Ecto neural progenitor cell (in vitro differentiated cells): ENCODE measurements around the gene GAMT.
"Not testable (repeated sequence)": the region's sequence is repeated elsewhere in the genome, so short reads cannot be mapped to it uniquely, and the experiment has no call there.

Experiments used
- DNase-seq: peaks from one replicate; pipeline ENCODE4 v3.0.0-alpha.2; 2018; ENCODE audit warnings: low spot score

GAMT gene

DNA sequence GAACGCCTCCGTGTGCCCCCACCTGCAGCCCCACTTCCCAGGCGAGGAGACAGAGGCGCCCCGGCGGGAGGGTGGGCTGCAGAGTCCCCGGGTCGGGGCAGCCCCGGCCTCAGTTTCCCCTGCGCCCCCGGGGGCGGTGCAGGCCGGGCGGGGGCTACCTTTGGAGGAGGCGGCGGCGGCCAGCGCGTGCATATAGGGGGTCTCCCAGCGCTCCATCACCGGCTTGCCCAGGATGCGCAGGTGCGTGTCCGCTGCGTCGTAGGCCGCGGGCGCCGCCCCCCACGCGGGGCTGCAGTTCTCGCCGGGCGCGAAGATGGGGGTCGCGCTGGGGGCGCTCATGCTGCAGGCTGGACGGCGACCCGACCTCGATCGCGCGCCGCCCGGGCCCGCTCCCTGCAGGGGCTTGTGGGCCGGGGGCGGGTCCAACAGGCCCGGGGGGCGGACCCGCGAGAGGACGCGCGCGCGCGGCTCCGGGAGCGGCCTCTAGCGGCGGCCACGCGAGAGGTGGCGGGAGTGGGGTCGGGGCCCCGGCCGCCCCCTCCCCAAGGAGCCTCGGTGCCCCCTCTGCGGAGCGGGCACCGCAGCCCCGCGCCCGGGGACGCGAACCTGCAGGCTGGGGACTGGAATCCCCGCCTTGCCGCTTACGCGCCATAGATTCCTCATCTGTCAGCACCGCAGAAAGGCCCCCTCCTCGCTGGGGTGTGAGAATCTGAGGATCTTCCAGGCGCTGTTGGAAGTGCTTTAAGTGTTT is at the start of gene GAMT:
GAMT (minus strand) TSS at position 405 of the 751 bp plus-strand sequence; CDS start at position 339, 66 bp downstream.
- peak; percentile 74 for DNase-seq

DNA sequence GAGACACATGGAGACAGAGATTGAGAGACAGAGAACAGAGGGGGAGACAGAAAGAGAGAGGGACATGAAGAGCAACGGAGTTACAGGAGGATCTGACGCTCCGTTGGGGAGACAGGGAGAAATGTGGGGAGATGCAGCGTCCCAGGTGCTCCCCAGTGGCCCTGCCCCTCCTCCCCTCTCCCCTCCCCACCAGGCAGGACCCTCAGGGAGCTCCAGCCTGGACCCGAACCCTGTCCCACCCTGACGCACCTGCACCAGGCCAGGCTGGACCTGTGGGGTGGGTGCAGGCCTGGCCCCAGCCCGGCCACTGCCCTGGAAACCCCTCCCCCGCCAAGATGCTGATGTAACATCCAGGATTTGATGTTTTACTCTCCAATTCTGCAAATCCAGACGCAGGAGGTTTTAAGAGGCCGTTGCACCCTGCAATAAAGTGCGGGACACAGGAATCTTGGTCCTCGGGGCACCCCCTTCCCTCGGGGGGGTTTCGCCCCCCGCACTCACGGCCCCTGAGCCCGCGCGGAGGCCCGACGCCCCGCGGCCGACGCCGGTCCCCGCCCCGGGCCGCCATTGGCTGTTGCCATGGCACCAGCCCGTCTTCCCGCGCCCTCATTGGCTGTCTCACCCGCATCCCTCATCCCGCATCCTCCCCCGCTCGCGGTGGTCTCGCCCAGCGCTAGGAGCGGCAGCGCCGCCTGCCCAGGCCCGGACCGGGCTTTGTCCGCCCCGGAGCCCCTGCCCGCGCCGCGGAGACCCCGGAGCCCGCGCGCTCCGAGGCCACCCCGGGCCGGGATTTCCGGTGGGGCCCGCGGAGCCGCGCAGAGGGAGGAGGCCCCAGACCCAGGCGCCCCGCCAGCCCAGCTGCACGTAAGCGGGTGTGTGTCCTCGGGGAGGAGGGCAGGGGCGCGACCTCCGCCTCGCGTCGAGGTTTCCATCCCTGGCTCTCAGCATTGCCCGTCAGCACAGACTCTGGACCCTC is 48.4 kb upstream of the GAMT start, which contains the start of gene APC2:
APC2 (plus strand) TSS at position 655 of the 976 bp plus-strand sequence. CDS start 2,881 bp downstream, outside the sequence.
- DNase-seq: peak; percentile 92

DNA sequence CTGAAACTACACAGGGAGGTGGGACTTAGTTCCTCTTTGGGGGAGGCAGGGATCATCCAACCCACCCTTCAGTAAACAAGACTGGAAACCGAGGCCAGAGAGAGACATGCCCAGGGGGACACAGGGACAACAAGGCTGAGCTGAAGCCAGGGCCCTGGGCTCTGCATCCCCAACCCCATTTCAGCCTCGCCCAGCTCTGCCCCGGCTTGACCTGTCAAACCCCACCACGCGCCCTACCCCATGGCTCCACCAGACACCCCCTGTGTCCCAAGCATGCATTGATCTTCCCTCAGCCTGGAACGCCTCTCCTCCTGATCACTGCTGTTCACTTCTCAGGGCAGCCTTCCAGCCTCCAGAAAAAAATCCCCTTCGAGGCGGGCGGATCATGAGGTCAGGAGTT is 46.6 kb upstream of the GAMT start:
- DNase-seq: no peak

DNA sequence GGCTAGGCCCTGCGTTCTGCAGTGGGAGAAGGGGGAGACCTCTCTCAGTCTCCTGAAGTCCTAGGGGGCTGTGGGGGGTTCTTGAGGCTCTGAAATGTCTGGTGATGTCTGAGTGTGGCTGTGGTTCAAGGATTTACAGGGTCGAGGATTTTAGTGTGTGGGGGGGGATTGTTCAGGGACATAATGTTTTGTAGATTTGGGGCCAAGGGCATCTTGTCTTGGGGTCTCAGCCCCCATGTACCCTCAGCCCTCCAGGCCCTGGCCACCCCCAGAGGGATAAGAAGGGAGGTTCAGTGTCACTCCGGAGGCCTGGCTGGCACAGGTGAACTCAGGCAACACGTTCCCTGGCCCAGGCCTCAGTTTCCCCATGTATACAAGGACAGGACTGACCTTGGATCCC is 46.2 kb upstream of the GAMT start:
- DNase-seq: no peak

DNA sequence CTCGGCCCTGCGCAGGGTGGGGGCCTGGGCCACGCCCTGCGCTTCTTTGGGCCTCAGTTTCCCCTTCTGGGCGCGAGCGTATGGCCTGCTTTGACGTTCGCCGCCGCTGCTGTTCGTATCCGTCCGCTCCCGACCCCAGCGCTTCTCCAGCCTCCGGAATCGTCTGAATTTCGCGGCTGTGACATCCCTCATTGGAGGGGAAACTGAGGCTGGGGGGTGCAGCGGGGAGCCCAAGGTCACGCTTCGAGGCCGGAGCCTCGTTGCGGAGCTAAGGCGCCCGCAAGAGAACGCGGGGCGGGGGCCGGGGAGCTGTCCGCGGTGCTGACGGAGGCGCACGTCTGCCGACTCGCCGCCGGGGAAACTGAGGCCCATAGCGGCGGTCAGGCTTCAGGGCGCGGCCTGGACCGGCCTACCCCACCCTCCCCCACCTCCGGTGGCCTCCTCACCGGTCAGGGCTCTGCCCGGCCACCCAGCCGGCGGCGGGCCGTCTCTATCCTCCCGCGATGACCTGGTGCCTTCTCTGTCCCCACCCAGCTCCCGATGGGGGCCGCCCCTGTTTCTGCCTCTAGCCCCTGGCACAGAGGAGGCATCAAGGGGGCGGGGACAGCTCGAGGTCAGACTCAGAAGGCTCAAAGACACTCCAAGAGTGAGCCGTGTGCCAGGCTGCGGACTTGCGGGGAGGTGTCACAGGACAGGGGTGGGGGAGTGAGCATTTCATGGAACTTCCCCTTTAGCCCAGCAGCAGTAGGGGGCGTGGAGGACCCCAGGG is 45.6 kb upstream of the GAMT start:
- peak; percentile 79 for DNase-seq

DNA sequence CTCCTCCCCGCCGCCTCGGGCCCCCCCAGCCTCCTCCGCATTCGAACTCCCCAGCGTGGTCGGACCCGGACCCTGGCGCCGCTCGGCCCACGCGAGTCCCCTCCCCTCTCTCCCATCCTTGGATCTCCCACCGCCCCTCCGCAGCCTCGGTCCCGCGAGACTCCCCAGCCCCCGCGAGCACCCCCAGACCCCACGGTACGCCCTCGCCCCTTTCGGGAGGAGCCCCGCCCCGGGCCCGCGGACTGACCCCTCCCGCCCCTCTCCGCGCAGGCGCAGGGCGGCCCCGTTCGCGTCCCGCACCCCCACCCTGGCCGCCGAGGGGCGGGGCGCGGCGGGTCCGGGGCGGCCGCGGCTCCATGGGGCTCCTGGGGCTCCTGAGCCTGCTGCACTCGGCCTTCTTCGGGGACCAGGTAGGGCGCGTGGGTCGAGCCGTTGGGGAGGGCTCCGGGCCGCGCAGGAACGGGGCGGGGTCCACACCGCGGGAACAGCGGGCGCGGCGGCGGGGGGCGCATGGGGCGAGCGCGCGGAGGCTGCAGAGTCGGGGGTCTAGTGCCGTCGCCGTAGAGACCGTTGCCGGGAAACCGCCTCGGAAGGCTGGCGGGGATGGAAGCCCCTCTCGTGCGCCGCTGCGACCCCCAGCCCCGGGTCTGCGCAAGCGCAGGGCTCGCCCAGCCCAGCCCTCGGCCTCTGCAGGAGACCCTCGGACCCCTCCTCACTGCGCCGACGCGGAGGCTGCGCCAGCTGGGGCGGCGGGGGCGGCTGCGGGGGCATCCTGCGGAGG is 44.8 kb upstream of the GAMT start:
- DNase-seq: peak; percentile 88

DNA sequence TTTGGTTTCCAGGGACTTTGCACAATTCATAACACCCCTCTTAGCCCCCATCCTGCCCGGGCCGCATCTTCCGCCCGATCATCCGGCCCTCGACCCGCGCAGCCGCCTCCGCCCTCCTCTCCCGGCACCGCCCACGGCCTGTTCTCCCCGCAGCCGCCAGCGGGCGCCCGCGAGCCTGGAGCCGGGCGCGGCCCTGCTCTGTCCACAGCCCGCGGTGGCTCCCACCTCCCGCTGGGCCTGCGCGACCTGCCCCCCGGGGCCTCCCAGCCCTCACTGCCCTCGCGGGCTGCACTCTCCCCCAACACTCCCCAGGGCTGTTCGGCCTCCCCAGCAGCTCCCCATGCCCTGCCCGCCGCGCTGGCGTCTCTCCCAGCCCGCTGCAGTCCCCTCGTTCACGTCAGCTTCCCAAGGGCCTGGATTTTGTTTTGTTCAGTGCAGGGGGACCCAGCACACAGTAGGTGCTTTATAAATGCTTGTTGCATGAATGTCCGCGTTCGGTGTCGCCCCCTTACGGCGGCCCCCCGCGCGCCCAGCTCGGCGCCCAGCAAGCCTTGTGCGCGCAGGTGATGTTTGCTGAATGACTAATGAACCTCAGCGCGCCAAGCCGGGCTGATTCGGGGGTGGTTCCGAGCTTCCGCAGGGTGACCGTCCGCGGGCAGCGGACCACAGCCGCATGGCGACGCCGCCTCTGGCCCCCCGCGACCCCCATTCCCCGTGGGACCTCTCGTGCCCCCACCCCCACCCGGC is 44.0 kb upstream of the GAMT start:
- DNase-seq: peak; percentile 89

DNA sequence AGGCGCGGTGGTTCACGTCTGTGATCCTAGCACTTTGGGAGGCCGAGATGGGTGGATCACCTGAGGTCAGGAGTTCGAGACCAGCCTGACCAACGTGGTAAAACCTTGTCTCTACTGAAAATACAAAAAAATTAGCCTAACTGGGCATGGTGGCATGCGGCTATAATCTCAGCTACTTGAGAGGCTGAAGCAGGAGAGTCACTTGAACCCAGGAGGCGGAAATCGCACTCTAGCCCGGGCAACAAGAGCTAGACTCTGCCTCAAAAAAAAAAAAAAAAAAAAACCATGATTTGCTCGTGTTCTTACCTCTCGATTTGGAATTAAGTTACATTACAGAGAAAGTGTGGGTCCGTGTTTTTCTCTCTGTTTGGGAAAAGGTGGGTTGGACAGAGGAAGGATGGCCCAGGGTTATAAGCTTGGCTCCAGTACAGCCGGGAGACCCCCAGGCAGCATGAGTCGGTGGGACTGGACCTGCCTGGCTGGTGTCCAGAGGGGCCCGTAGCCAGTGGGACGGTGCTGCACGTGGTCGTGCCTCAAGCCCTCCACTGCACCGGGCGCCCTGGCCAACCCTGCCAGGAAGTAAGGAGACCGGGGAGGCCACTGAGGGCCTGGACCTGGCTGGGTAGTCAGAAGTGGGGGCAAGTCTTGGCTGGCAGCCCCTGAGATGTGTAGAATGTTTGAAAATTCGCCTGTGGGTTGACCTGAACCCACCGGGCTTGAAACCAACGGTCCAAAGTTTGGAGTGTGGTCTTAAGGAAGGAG is 40.5 kb upstream of the GAMT start:
- no peak for DNase-seq

DNA sequence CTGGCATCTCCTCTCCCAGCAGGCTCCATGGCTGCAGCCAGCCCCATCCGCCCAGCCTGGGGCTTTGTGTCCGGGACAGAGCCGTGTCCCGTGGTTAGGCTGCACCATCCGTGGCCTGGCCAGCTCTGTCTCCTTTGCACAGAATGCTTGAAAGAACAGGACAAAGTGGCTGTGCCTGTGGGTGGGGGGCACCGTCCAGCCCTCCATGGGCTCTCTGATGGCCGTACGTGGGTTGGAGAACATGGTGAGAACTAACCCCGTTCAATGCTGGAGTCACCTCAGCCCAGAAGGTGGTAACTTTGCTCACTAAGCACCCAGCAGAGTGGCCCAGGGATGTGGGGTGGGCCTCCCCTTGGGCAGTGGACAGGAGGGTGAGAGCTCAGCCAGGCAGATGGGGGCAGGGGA is 39.7 kb upstream of the GAMT start:
- DNase-seq: no peak

DNA sequence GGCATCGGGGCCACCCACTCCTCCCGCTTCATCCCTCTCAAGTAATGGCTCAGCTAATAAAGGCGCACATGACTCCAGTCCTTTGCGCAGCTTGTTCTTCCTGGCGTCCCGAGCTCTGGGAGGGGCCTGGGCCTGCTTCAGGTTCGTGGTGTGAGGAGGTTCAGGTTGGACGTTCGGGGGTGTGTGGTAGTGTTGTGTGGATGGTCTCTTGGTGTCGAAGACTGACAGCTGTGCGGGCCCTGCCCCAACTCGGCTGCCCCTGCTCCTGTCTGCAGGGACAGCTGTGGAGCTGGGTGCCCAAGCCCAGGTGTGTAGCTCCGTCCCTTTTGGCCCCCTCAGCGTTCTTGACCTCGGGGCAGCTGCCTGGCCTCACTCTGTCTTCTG is 39.1 kb upstream of the GAMT start:
- no peak for DNase-seq

DNA sequence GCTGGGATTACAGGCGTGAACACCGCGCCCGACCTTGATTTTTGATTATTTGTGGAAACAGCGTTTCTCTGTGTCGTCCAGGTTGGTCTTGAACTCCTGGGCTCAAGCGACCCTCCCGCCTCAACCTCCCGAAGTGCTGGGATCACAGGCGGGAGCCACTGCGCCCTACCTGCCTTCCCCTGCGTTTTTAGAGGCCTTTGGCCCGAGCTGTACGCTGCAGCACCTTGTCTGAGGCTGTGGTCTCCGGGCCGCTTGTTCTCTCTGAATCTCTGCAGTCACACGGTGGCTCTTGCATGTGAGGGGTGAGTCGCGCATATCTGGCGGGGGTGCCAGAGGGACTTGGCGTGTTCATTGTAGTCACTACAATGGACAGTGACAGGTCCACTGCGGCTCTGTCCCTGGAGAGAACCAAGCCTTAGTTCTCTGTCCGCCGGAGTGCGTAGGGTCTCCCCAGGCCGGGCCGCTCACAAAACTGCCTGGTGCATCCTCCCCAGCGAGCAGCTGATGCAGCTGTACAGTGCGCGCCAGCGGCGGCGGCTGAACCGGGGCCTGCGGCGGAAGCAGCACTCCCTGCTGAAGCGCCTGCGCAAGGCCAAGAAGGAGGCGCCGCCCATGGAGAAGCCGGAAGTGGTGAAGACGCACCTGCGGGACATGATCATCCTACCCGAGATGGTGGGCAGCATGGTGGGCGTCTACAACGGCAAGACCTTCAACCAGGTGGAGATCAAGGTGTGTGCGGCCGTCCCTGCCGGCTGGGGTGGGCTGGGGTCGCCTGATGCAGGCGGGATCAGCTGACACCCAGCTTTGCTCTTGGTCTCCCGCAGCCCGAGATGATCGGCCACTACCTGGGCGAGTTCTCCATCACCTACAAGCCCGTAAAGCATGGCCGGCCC is 38.4 kb upstream of the GAMT start:
- DNase-seq: not testable (repeated sequence)

DNA sequence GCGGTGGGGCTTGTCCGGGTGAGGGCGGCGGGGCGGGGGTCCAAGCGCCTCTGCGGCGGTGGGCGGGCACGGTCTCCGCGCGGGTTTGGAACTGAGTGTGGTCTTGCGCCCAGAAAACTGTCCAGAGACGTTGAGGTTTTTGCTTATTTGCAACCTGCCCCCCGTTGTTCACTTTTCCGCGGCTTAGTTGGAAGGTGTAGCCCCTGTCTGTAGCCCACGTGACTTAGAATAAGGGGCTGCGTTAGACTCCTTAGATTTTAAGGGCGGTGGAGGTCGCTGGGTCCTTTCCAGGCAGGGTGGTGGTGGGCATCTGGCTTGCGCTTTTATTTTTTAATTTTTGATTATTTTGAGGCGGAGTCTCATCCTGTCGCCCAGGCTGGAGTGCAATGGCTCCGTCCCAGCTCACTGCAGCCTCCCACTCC is 37.6 kb upstream of the GAMT start:
- no peak for DNase-seq

DNA sequence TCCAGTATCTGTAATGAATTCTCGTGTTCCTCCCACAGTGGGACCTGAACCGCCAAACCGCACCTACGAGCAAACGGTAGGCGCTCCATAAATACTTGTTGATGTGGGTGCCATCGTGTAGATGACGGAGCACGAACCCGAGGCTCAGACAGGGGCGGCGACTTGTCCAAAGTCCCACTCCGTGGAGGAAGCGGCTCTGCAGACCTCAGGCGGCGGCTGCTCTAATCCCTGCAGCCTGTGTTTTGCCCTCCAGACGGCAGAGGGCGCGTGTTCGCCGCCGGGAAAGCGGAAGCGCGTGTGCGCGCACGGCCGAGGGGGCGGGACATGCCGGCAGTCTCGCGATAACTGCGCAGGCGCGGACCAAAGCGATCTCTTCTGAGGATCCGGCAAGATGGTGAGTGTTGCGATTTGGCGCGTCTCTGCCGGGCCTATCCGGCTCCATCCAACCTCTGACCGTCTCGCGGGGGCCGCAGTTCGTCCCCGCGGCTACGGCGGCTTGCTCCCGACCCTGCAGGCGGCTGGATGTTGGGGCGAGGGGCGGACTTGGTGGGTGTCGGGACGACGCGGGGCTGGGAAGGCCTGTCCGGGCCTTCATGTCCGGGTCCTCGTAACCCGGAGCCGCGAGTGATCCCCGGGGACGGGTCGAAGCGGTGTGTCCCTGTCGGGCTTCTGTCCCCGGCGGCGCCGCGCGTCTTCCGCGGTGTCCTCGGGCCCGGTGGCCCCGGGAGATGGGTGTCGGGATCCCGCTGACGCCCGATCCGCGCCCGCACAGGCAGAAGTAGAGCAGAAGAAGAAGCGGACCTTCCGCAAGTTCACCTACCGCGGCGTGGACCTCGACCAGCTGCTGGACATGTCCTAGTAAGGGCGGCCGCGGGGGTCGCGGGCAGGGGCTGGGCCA is 36.9 kb upstream of the GAMT start, which contains the start of gene RPS15:
RPS15 (plus strand) TSS at position 362 of the 898 bp plus-strand sequence; CDS start at position 392, 30 bp downstream.
- DNase-seq: peak; percentile 98

DNA sequence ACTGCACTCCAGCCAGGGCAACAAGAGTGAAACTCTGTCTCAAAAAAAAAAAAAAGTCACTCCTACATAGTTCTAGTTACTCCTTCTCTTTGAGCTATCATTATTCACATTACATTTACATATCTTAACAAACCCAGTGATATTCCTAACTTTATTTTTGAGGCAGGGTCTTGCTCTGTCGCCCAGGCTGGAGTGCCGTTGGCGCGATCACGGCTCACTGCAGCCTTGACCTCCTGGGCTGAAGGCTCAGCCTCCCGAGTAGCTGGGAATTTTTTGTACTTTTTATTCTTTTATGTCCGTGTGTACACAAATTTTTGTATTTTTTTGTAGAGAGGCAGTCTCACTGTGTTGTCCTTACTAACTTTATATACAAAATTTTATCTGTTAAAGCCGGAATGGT is 36.3 kb upstream of the GAMT start:
- DNase-seq: no peak

DNA sequence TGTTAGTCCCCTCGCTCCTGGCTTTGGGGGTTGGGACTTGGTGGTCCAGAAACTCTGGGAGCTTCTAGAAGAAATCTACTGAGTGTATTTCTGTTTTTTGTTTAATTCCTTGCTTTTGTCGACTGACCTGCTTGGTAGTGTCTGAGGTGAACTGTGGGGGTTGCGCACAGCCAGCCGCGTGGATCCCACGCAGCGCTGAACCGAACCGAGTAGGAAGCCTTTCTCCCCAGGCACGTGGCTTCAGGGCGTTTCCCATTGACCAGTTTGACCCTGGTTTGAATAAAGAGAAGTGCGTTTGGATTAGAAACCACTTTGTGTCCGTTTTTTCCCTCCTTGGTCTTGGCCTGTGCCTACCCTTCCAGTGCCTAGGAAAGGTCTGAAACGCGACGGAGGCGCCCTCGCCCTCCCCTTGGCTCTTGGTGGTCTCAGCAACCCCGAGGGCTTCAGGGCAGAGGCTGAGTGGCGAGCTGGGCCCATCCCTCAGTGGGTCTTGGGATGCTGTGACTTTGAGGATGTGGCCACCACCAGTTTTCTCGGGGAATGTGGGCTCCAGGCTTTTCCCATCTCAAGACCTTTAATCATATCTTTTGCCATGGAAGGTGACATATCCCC is 34.1 kb upstream of the GAMT start:
- DNase-seq: no peak

DNA sequence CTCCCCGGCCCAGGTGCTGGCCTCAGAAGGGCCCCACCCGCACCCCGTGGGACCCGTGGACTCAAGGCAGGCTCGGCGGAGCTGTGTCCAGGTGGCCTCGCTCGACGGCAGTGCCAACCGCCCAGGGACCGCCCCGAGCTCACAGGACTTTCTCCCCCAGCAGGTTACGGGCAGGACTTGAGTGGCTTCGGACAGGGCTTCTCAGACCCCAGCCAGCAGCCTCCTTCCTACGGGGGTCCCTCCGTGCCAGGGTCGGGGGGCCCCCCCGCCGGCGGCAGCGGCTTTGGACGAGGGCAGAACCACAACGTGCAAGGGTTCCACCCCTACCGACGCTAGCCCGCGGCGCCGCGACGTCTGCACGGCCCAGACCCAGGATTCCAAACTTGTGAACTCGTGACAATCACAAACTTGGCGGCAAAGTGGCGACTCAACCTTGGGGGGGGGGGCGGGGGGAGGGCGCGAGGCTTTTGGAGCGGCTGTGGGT is 33.3 kb upstream of the GAMT start:
- DNase-seq: no peak

DNA sequence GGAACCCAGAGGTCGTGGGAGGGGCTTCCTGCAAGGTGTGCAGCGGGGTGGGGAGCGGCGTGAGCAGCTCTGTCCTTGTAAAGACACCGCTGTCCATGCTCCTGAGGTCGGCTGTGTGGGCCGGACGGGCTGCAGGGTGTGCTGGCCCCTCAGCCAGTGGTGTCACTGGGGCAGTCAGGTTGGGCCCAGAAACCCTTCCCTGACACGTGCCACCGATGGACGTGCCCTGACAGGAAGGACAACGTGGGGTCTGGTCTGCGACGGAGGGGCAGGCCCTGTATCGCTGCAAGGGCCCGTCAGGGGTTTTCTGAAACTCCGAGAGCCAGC is 32.7 kb upstream of the GAMT start:
- no peak for DNase-seq
